K562 (cell line): Measurements from ENCODE around the gene PARK7. TPM values are rescaled to one million over a fixed set of nuclear protein-coding genes. Genes with fewer than 3 reads are reported as not detected.

Source experiments
- CC2D1A ChIP-seq: fragments of 450-650 bp; IDR thresholded peaks from 2 replicates; pipeline ENCODE4 v1.6.1; 2017; ENCODE audit warnings: mild to moderate bottlenecking
- EGR1 ChIP-seq: fragments of 450-650 bp; conservative IDR thresholded peaks from 2 replicates; pipeline ENCODE4 v1.6.1; 2017; ENCODE audit warnings: mild to moderate bottlenecking
- ETS1 ChIP-seq: conservative IDR thresholded peaks from 2 replicates; pipeline ENCODE4 v1.6.1; 2011; ENCODE audit warnings: low read depth, mild to moderate bottlenecking, low read length; ENCODE audit not compliant: control insufficient read depth
- ETV6 ChIP-seq, 3 experiments: fragments of 150-350 bp in 1 of 3; sonication (generic) in 1 of 3; formaldehyde crosslinking in 1 of 3; IDR thresholded peaks; 2 replicates each; pipeline versions ENCODE4 v1.6.1 to v1.8.0; 2014 to 2022; ENCODE audit warnings: borderline replicate concordance in 2 of 3, low read depth in 2 of 3, antibody characterized with exemption in 1 of 3, low read length in 1 of 3, mild to moderate bottlenecking in 1 of 3, missing genetic modification reagents in 1 of 3
- FOXA3 ChIP-seq, 2 experiments: fragments of 450-650 bp in 1 of 2; sonication (generic) in 1 of 2; formaldehyde crosslinking; IDR thresholded peaks in 1 of 2; conservative IDR thresholded peaks in 1 of 2; 2 replicates each; pipeline versions ENCODE4 v1.4.0 to v1.8.0; 2020 to 2022; ENCODE audit warnings: mild to moderate bottlenecking in 2 of 2, missing genetic modification reagents in 1 of 2
- KDM4B ChIP-seq, 2 experiments: fragments of 450-650 bp in 1 of 2; sonication (generic) in 1 of 2; IDR thresholded peaks; 2 replicates each; pipeline ENCODE4 v1.6.1; 2016 to 2017; ENCODE audit warnings: borderline replicate concordance in 2 of 2, antibody characterized with exemption in 1 of 2, low read depth in 1 of 2, mild to moderate bottlenecking in 1 of 2
- MNT ChIP-seq, 2 experiments: fragments of 450-650 bp; conservative IDR thresholded peaks; 2 replicates each; pipeline ENCODE4 v1.6.1; 2017; ENCODE audit warnings: mild to moderate bottlenecking in 2 of 2, moderate library complexity in 2 of 2
- NKRF ChIP-seq: fragments of 450-650 bp; IDR thresholded peaks from 2 replicates; pipeline ENCODE4 v1.6.1; 2016; ENCODE audit warnings: borderline replicate concordance
- SMAD3 ChIP-seq: fragments of 450-650 bp; formaldehyde crosslinking; conservative IDR thresholded peaks from 2 replicates; pipeline ENCODE4 v1.4.0; 2020; ENCODE audit warnings: mild to moderate bottlenecking
- TCF7 ChIP-seq: sonication (generic); IDR thresholded peaks from 2 replicates; pipeline ENCODE4 v1.6.1; 2016; ENCODE audit warnings: antibody characterized with exemption, borderline replicate concordance
- THAP12 ChIP-seq: fragments of 250-450 bp; sonication (Bioruptor Pico); IDR thresholded peaks from 2 replicates; pipeline ENCODE4 v1.9.0; 2021; ENCODE audit warnings: mild to moderate bottlenecking, inconsistent platforms
- ZBTB12 ChIP-seq: fragments of 250-450 bp; sonication (Bioruptor Pico); IDR thresholded peaks from 2 replicates; pipeline ENCODE4 v1.4.0; 2020
- ZNF184 ChIP-seq: sonication (generic); formaldehyde crosslinking; IDR thresholded peaks from 2 replicates; pipeline ENCODE4 v1.5.0; 2020; ENCODE audit warnings: missing genetic modification reagents
- ZNF224 ChIP-seq: sonication (generic); formaldehyde crosslinking; IDR thresholded peaks from 2 replicates; pipeline ENCODE4 v1.8.0; 2022; ENCODE audit warnings: mild to moderate bottlenecking, missing genetic modification reagents
- ZNF23 ChIP-seq: fragments of 250-450 bp; sonication (Bioruptor Pico); IDR thresholded peaks from 2 replicates; pipeline ENCODE4 v1.4.0; 2020; ENCODE audit warnings: mild to moderate bottlenecking
- ZNF431 ChIP-seq: sonication (generic); formaldehyde crosslinking; IDR thresholded peaks from 2 replicates; pipeline ENCODE4 v1.8.0; 2022; ENCODE audit warnings: mild to moderate bottlenecking, missing genetic modification reagents
- polyA plus RNA-seq, 8 experiments: library from polyadenylated mRNA; depleted of rRNA in 4 of 8; stranded (reverse) in 5 of 8; unstranded in 3 of 8; fragments of >200 nt; fragmentation: Nextera tagmentation in 2 of 8; fragmentation: Illumina TruSeq in 1 of 8; extraction: Ambion mirVana in 2 of 8; extraction: Trizol in 1 of 8; gene quantifications; 2 replicates each; pipeline versions ENCODE4 v1.2.1 to v1.2.3, GENCODE V29; 2011 to 2014; ENCODE audit warnings: inconsistent platforms in 1 of 8, missing spikeins in 1 of 8
- total RNA-seq, 7 experiments: library from RNA; depleted of rRNA in 6 of 7; stranded (reverse); fragments of >200 nt in 6 of 7; fragmentation: Illumina TruSeq in 2 of 7; extraction: Trizol in 2 of 7; gene quantifications; 2 replicates each; pipeline versions ENCODE4 v1.2.1 to v1.2.3, GENCODE V29; 2011 to 2021; ENCODE audit warnings: low replicate concordance in 1 of 7

Gene PARK7
- total and polyA plus RNA-seq, 9 of the 15 experiments (the other 6 are each of a cell fraction or from before 2014, with no cell fraction given): 374 to 1,298 (median 484) TPM

- TF ChIP-seq MNT (conservative IDR thresholded peaks at IDR 0.05) (peak; percentile 90 to 94), ETS1 (peak; percentile 25; the same call in 1 of the 2 replicates), SMAD3 (CRISPR knock-in tag) (0 out of 2 replicates have a peak, but pooled peaks have one; percentile 50), ZNF23 (no peak), KDM4B (IDR thresholded peaks at IDR 0.05; ENCODE audit: borderline replicate concordance in 2 of 2, low read depth in 1 of 2) (0 out of 4 replicates have a peak, but pooled peaks of 1 of the 2 experiments have one; percentile 86), EGR1 (peak; percentile 91), THAP12 (CRISPR knock-in tag) (peak; percentile 82), FOXA3 (CRISPR knock-in tag; conservative IDR thresholded peaks at IDR 0.05 in 1 of 2, IDR thresholded peaks at IDR 0.05 in 1 of 2) (0 out of 4 replicates have a peak, but pooled peaks of 1 of the 2 experiments have one; percentile 51), ZNF184 (CRISPR knock-in tag) (no peak), ZNF431 (CRISPR knock-in tag) (peak; percentile 46; the same call in 1 of the 2 replicates), CC2D1A (peak; percentile 27; the same call in 1 of the 2 replicates), ZBTB12 (CRISPR knock-in tag) (peak; percentile 92), TCF7 (0 out of 2 replicates have a peak, but pooled peaks have one; percentile 46), NKRF (no peak), ETV6 (IDR thresholded peaks at IDR 0.05; ENCODE audit: borderline replicate concordance in 1 of 2, low read depth in 2 of 2, low read length in 1 of 2) (no peak), ETV6 (CRISPR knock-in tag; IDR thresholded peaks at IDR 0.05; ENCODE audit: borderline replicate concordance) (peak; percentile 65; the same call in 1 of the 2 replicates), ZNF224 (no peak)
These were observed 7.5 kb upstream of the PARK7 start (continued) for GRCh38 chr1:7953850-7954609.
